Endothelial cell of umbilical vein (primary cell): Measurements from ENCODE around the gene CCDC183.

Source experiments
- CTCF ChIP-seq, 2 donors: IDR thresholded peaks; 1 replicate in 1 of 2; 2 replicates in 1 of 2; pipeline ENCODE4 v1.5.1; 2011; ENCODE audit warnings: low read length in 2 of 2, mild to moderate bottlenecking in 2 of 2, moderate library complexity in 2 of 2, control low read depth in 1 of 2, inconsistent platforms in 1 of 2, low read depth in 1 of 2; ENCODE audit not compliant: insufficient read depth in 1 of 2; ENCODE audit errors: extremely low read depth in 1 of 2
- EZH2 ChIP-seq: IDR thresholded peaks from 2 replicates; pipeline ENCODE4 v1.6.1; 2012; ENCODE audit warnings: borderline replicate concordance, low read depth, mild to moderate bottlenecking, moderate library complexity, low read length, inconsistent platforms; ENCODE audit not compliant: severe bottlenecking
- FOS ChIP-seq: IDR thresholded peaks from 2 replicates; pipeline ENCODE4 v1.6.1; 2011; ENCODE audit warnings: mild to moderate bottlenecking, low read length, moderate library complexity, borderline replicate concordance; ENCODE audit not compliant: insufficient read depth
- GATA2 ChIP-seq: IDR thresholded peaks from 2 replicates; pipeline ENCODE4 v1.7.0; 2011; ENCODE audit warnings: low read depth, mild to moderate bottlenecking, moderate library complexity, mixed read lengths, low read length; ENCODE audit not compliant: insufficient read length, insufficient read depth
- JUN ChIP-seq: IDR thresholded peaks from 2 replicates; pipeline ENCODE4 v1.6.1; 2011; ENCODE audit warnings: borderline replicate concordance, low read depth; ENCODE audit not compliant: insufficient read length, insufficient read depth
- MAX ChIP-seq: IDR thresholded peaks from 2 replicates; pipeline ENCODE4 v1.6.1; 2011; ENCODE audit not compliant: insufficient read depth, insufficient read length
- MYC ChIP-seq: IDR thresholded peaks from one replicate; pipeline ENCODE4 v1.6.1; 2011; ENCODE audit warnings: mild to moderate bottlenecking, low read depth, low read length
- POLR2A ChIP-seq: IDR thresholded peaks from 2 replicates; pipeline ENCODE4 v1.6.1; 2012; ENCODE audit warnings: low read depth, mild to moderate bottlenecking, control low read depth, low read length
- POLR2AphosphoS5 ChIP-seq: IDR thresholded peaks from 2 replicates; pipeline ENCODE4 v1.6.1; 2012; ENCODE audit warnings: low read depth, mild to moderate bottlenecking, control low read depth, low read length, moderate library complexity; ENCODE audit not compliant: insufficient read depth

GRCh38 chr9:136760424-136760823 lies 35.7 kb upstream of the CCDC183 start:
- TF ChIP-seq CTCF (IDR thresholded peaks at IDR 0.05; ENCODE audit: extremely low read depth in 1 of 2, insufficient read depth in 1 of 2, low read depth in 1 of 2, low read length in 2 of 2) (no peak), POLR2AphosphoS5 (no peak), FOS (no peak), POLR2A (no peak), MAX (no peak), EZH2 (no peak), MYC (no peak), JUN (no peak), GATA2 (no peak)
